Measurements from ENCODE around the gene CHPF2.
A peak's percentile ranks its signal among the peaks of the same experiment; 100 is the strongest.

The CHPF2 gene

DNA sequence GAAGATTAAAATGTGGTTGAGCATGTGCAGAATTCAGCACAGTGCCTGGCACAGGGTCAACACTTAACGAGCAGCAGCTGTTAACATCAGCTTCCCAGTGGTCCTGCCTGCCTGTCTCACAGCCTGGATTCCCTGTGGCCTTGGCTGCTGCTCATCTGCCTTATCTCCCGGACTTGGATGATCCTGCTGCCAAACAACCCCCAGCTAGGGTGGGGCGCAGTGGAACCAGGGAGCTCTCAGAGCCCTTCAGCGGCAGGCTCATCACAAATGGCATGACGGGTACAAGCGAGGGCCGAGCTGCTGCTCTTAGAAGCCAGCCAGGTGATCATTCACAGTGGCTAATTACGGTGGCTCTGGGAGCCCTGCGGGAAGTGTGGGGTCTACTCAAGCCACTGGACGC is 29.2 kb downstream of the CHPF2 start:
- Histone ChIP-seq H3K36me3 (ENCODE audit: control insufficient read depth in 1 of 2, insufficient read depth in 2 of 2, low read length in 2 of 2) (no peaks in the 10 kb centered on the region), H3K27me3 (ENCODE audit: insufficient read depth, low read length) (no peaks in the 10 kb centered on the region), H3K79me2 (ENCODE audit: control insufficient read depth, insufficient read depth, low read length, poor library complexity) (no peaks in the 10 kb centered on the region), H3K27ac (ENCODE audit: low read depth, low read length) (no peak overlapping the region), H3K9ac (ENCODE audit: low read length) (no peak overlapping the region), H2BK5ac (ENCODE audit: low read depth, low read length, poor library complexity) (no peak overlapping the region), H3K4me3 (ENCODE audit: low read depth, low read length) (peak overlapping the region; percentile 18), H3K79me1 (ENCODE audit: low read length) (no peaks in the 10 kb centered on the region), H4K8ac (ENCODE audit: low read depth, low read length) (no peak overlapping the region), H2AFZ (ENCODE audit: insufficient read depth, low read length, poor library complexity) (no peak overlapping the region), H3K23ac (ENCODE audit: low read length) (no peak overlapping the region), H3K4me1 (ENCODE audit: control insufficient read depth in 1 of 2, insufficient read depth in 2 of 2, low read length in 2 of 2) (no peaks in the 10 kb centered on the region), H3K4me2 (ENCODE audit: low read length) (no peak overlapping the region), H2AK5ac (ENCODE audit: low read length) (no peak overlapping the region), H2BK120ac (ENCODE audit: insufficient read depth, low read length, poor library complexity) (no peak overlapping the region), H4K12ac (ENCODE audit: low read depth, low read length) (no peak overlapping the region), H3K4ac (ENCODE audit: low read depth, low read length) (no peak overlapping the region), H3K9me3 (ENCODE audit: insufficient read depth, low read depth, low read length) (no peaks in the 10 kb centered on the region), H3K18ac (ENCODE audit: low read length) (no peak overlapping the region), H3K14ac (ENCODE audit: low read length) (no peak overlapping the region), H4K91ac (ENCODE audit: low read depth, low read length) (no peak overlapping the region), H2BK12ac (ENCODE audit: low read length) (no peak overlapping the region)
- no CpG with 5 or more reads among the region's 10 CpGs for WGBS (ENCODE audit: extremely low coverage, insufficient coverage, insufficient read length)
- no peak for DNase-seq

DNA sequence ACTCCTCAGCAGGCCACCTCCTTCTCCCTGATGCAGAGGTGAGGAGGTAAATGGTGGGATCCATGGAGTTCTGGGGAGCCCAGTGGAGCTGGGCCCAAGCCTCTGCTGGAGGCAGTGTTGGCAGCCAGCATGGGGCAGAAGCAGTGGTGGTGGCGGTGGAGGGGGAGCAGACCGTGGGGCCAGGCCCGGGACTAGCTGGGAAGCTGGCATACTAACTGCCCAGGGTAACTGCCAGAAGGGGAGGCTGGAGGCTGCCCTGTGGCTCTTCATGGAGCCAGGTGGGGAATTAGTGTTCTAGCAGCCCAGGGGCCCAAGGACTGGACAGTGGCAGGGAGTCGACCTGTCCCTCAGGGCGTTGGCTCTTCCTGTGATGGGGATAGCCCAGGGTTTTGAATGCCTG is 32.3 kb downstream of the CHPF2 start:
- Histone ChIP-seq H3K36me3 (ENCODE audit: control insufficient read depth in 1 of 2, insufficient read depth in 2 of 2, low read length in 2 of 2) (no peaks in the 10 kb centered on the region), H2AFZ (ENCODE audit: insufficient read depth, low read length, poor library complexity) (no peak overlapping the region), H3K4ac (ENCODE audit: low read depth, low read length) (no peak overlapping the region), H3K4me3 (ENCODE audit: low read depth, low read length) (no peak overlapping the region), H4K12ac (ENCODE audit: low read depth, low read length) (no peak overlapping the region), H3K79me1 (ENCODE audit: low read length) (no peaks in the 10 kb centered on the region), H3K27me3 (ENCODE audit: insufficient read depth, low read length) (no peaks in the 10 kb centered on the region), H4K91ac (ENCODE audit: low read depth, low read length) (no peak overlapping the region), H3K14ac (ENCODE audit: low read length) (no peak overlapping the region), H3K9me3 (ENCODE audit: insufficient read depth, low read depth, low read length) (no peaks in the 10 kb centered on the region), H2BK5ac (ENCODE audit: low read depth, low read length, poor library complexity) (no peak overlapping the region), H3K18ac (ENCODE audit: low read length) (no peak overlapping the region), H3K27ac (ENCODE audit: low read depth, low read length) (no peak overlapping the region), H2BK120ac (ENCODE audit: insufficient read depth, low read length, poor library complexity) (no peak overlapping the region), H3K4me2 (ENCODE audit: low read length) (no peak overlapping the region), H2AK5ac (ENCODE audit: low read length) (no peak overlapping the region), H3K9ac (ENCODE audit: low read length) (no peak overlapping the region), H3K23ac (ENCODE audit: low read length) (no peak overlapping the region), H3K79me2 (ENCODE audit: control insufficient read depth, insufficient read depth, low read length, poor library complexity) (no peaks in the 10 kb centered on the region), H4K8ac (ENCODE audit: low read depth, low read length) (no peak overlapping the region), H2BK12ac (ENCODE audit: low read length) (no peak overlapping the region), H3K4me1 (ENCODE audit: control insufficient read depth in 1 of 2, insufficient read depth in 2 of 2, low read length in 2 of 2) (no peaks in the 10 kb centered on the region)
- no CpG with 5 or more reads among the region's 5 CpGs for WGBS (ENCODE audit: extremely low coverage, insufficient coverage, insufficient read length)
- DNase-seq = no peak

DNA sequence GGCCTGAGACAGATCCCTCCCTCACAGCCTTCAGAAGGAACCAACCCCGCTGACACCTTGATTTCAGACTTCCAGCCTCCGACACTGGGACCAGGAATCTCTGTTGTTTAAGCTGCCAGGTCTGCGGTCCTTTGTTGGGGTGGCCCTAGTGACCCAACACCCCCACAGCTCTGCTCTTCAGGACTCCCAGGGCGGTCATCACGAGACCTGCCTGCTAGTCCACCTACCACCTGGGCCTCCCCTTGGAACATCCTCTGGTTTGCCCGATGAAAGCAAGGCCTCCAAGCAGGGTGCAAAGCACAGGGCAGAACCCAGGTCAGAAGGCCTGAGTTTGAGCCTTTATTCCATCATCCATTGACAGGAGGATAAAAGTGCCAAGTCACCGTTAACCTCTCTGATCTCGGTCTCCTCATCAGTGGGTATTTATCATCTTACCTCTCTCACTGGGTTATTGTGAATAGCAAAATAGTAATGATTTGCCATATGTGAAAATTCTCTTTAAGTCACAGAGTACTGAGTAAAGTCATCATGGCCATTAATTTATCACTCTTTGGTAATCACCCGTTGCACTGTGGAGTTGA is 33.2 kb downstream of the CHPF2 start:
- Histone ChIP-seq H3K4ac (ENCODE audit: low read depth, low read length) (no peak overlapping the region), H2BK12ac (ENCODE audit: low read length) (no peak overlapping the region)
- WGBS (ENCODE audit: extremely low coverage, insufficient coverage, insufficient read length) = no CpG with 5 or more reads among the region's 9 CpGs

DNA sequence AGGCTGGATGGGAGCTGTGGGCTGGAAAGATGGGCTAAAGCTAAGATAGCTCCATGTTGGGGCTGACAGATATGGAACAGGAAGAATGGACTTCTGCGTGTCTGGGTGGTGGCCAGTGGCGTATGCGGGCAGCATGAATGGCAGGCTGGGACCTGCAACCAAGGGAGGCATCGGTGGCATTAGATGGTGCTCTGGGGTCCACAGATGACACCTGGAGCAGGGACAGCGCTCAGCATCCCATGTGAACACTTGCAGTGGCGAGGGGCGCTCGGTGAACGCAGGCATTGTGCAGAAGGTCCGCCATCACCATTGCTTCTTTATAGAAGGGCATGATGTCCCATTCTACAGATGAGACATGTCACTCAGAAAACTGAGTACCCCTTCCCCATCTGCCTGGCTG is 37.2 kb downstream of the CHPF2 start:
- Histone ChIP-seq H3K4me1 (ENCODE audit: control insufficient read depth in 1 of 2, insufficient read depth in 2 of 2, low read length in 2 of 2) (no peaks in the 10 kb centered on the region), H4K91ac (ENCODE audit: low read depth, low read length) (no peak overlapping the region), H3K9ac (ENCODE audit: low read length) (no peak overlapping the region), H3K9me3 (ENCODE audit: insufficient read depth, low read depth, low read length) (no peaks in the 10 kb centered on the region), H3K79me1 (ENCODE audit: low read length) (no peaks in the 10 kb centered on the region), H2BK5ac (ENCODE audit: low read depth, low read length, poor library complexity) (no peak overlapping the region), H2BK120ac (ENCODE audit: insufficient read depth, low read length, poor library complexity) (no peak overlapping the region), H3K27me3 (ENCODE audit: insufficient read depth, low read length) (no peaks in the 10 kb centered on the region), H3K4me3 (ENCODE audit: low read depth, low read length) (no peak overlapping the region), H3K18ac (ENCODE audit: low read length) (no peak overlapping the region), H4K8ac (ENCODE audit: low read depth, low read length) (no peak overlapping the region), H3K27ac (ENCODE audit: low read depth, low read length) (no peak overlapping the region), H4K12ac (ENCODE audit: low read depth, low read length) (no peak overlapping the region), H3K14ac (ENCODE audit: low read length) (no peak overlapping the region), H2AFZ (ENCODE audit: insufficient read depth, low read length, poor library complexity) (no peak overlapping the region), H3K4ac (ENCODE audit: low read depth, low read length) (no peak overlapping the region), H3K23ac (ENCODE audit: low read length) (no peak overlapping the region), H3K36me3 (ENCODE audit: control insufficient read depth in 1 of 2, insufficient read depth in 2 of 2, low read length in 2 of 2) (no peaks in the 10 kb centered on the region), H3K79me2 (ENCODE audit: control insufficient read depth, insufficient read depth, low read length, poor library complexity) (no peaks in the 10 kb centered on the region), H3K4me2 (ENCODE audit: low read length) (no peak overlapping the region), H2AK5ac (ENCODE audit: low read length) (no peak overlapping the region), H2BK12ac (ENCODE audit: low read length) (no peak overlapping the region)
- WGBS (ENCODE audit: extremely low coverage, insufficient coverage, insufficient read length) = no CpG with 5 or more reads among the region's 10 CpGs
- no peak for DNase-seq

More for the DNA sequence above, 33.2 kb downstream of the CHPF2 start:
- Histone ChIP-seq H3K27me3 (ENCODE audit: insufficient read depth, low read length) (no peaks in the 10 kb centered on the region), H2BK5ac (ENCODE audit: low read depth, low read length, poor library complexity) (no peak overlapping the region), H2AFZ (ENCODE audit: insufficient read depth, low read length, poor library complexity) (no peak overlapping the region), H4K8ac (ENCODE audit: low read depth, low read length) (no peak overlapping the region), H3K23ac (ENCODE audit: low read length) (no peak overlapping the region), H3K36me3 (ENCODE audit: control insufficient read depth in 1 of 2, insufficient read depth in 2 of 2, low read length in 2 of 2) (no peaks in the 10 kb centered on the region), H3K14ac (ENCODE audit: low read length) (no peak overlapping the region), H3K18ac (ENCODE audit: low read length) (no peak overlapping the region), H3K79me2 (ENCODE audit: control insufficient read depth, insufficient read depth, low read length, poor library complexity) (no peaks in the 10 kb centered on the region), H2AK5ac (ENCODE audit: low read length) (no peak overlapping the region), H3K4me2 (ENCODE audit: low read length) (no peak overlapping the region), H3K9me3 (ENCODE audit: insufficient read depth, low read depth, low read length) (no peaks in the 10 kb centered on the region), H4K91ac (ENCODE audit: low read depth, low read length) (no peak overlapping the region), H4K12ac (ENCODE audit: low read depth, low read length) (no peak overlapping the region), H3K4me3 (ENCODE audit: low read depth, low read length) (no peak overlapping the region), H3K9ac (ENCODE audit: low read length) (no peak overlapping the region), H3K79me1 (ENCODE audit: low read length) (no peaks in the 10 kb centered on the region), H3K4me1 (ENCODE audit: control insufficient read depth in 1 of 2, insufficient read depth in 2 of 2, low read length in 2 of 2) (no peaks in the 10 kb centered on the region), H3K27ac (ENCODE audit: low read depth, low read length) (no peak overlapping the region), H2BK120ac (ENCODE audit: insufficient read depth, low read length, poor library complexity) (no peak overlapping the region)
- no peak for DNase-seq

All from trophoblast cell (in vitro differentiated cells and primary cell).